OCI-LY1 (cell line): Measurements from ENCODE around the gene C16orf87.

Source experiments
- EZH2 ChIP-seq: fragments of 200-600 bp; sonication (generic), shearing (Covaris generic); IDR thresholded peaks from 2 replicates; pipeline ENCODE4 v1.8.0; 2017; ENCODE audit warnings: borderline replicate concordance, mixed run types, mild to moderate bottlenecking, antibody characterized with exemption, low read length, moderate library complexity, mixed read lengths
- TF ChIP-seq, protein P1 (sequence below): fragments of 200-600 bp; sonication (generic), shearing (Covaris generic); IDR thresholded peaks from 2 replicates; pipeline ENCODE4 v1.5.1; 2017; ENCODE audit warnings: mild to moderate bottlenecking, antibody characterized with exemption, low read length, moderate library complexity, mixed read lengths

GRCh38 chr16:46854846-46855245 is 23.9 kb upstream of the C16orf87 start:
- TF ChIP-seq, protein P1, sequence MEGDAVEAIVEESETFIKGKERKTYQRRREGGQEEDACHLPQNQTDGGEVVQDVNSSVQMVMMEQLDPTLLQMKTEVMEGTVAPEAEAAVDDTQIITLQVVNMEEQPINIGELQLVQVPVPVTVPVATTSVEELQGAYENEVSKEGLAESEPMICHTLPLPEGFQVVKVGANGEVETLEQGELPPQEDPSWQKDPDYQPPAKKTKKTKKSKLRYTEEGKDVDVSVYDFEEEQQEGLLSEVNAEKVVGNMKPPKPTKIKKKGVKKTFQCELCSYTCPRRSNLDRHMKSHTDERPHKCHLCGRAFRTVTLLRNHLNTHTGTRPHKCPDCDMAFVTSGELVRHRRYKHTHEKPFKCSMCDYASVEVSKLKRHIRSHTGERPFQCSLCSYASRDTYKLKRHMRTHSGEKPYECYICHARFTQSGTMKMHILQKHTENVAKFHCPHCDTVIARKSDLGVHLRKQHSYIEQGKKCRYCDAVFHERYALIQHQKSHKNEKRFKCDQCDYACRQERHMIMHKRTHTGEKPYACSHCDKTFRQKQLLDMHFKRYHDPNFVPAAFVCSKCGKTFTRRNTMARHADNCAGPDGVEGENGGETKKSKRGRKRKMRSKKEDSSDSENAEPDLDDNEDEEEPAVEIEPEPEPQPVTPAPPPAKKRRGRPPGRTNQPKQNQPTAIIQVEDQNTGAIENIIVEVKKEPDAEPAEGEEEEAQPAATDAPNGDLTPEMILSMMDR: no peak
- no peak for TF ChIP-seq EZH2
